Measurements from ENCODE around the gene TMEM258. TPM values are rescaled to one million over a fixed set of nuclear protein-coding genes. Genes with fewer than 3 reads are reported as not detected.
A peak's percentile ranks its signal among the peaks of the same experiment; 100 is the strongest.

TMEM258 gene
- total and polyA plus RNA-seq, 2 experiments from 2014 or later, result 35.3 to 241 TPM

DNA sequence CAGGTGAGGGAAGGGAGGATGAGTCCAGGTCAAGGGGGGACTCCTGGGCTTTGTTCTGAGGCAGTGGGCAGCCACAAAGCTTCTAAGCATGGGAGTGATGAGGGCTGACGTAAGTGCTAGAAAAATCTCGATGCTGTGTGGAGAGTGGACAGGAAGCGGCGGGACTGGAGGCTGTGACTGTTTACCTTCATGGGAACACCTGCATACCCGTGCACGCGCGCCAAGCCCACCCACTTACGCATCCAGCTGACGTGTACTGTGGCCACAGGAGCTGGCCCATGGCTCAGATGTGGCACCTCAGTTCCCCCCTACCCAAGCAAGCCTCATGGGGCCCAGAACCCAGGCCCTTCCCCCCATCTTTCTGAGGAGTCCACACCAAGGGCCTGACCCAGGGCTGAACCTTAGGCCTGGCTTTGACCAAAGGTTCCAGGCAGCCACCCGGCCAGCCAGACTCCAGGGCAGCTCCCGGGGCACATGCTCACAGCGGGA, 26.0 kb downstream of the TMEM258 start:
- no peak for DNase-seq (ENCODE audit: low read depth in 1 of 2, low spot score in 1 of 2)
- Histone ChIP-seq H3K27me3 (no peaks in the 10 kb centered on the region), H3K4me3 (no peak overlapping the region), H3K27ac (peak overlapping the region; percentile 52), H3K9me3 (ENCODE audit: low read depth) (no peaks in the 10 kb centered on the region), H3K36me3 (no peaks in the 10 kb centered on the region), H3K4me1 (ENCODE audit: low read depth) (peaks cover 45% of the 10 kb centered on the region)
- TF ChIP-seq, protein P1, sequence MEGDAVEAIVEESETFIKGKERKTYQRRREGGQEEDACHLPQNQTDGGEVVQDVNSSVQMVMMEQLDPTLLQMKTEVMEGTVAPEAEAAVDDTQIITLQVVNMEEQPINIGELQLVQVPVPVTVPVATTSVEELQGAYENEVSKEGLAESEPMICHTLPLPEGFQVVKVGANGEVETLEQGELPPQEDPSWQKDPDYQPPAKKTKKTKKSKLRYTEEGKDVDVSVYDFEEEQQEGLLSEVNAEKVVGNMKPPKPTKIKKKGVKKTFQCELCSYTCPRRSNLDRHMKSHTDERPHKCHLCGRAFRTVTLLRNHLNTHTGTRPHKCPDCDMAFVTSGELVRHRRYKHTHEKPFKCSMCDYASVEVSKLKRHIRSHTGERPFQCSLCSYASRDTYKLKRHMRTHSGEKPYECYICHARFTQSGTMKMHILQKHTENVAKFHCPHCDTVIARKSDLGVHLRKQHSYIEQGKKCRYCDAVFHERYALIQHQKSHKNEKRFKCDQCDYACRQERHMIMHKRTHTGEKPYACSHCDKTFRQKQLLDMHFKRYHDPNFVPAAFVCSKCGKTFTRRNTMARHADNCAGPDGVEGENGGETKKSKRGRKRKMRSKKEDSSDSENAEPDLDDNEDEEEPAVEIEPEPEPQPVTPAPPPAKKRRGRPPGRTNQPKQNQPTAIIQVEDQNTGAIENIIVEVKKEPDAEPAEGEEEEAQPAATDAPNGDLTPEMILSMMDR (IDR thresholded peaks at IDR 0.05; ENCODE audit: low read depth, low read length), result no peak

DNA sequence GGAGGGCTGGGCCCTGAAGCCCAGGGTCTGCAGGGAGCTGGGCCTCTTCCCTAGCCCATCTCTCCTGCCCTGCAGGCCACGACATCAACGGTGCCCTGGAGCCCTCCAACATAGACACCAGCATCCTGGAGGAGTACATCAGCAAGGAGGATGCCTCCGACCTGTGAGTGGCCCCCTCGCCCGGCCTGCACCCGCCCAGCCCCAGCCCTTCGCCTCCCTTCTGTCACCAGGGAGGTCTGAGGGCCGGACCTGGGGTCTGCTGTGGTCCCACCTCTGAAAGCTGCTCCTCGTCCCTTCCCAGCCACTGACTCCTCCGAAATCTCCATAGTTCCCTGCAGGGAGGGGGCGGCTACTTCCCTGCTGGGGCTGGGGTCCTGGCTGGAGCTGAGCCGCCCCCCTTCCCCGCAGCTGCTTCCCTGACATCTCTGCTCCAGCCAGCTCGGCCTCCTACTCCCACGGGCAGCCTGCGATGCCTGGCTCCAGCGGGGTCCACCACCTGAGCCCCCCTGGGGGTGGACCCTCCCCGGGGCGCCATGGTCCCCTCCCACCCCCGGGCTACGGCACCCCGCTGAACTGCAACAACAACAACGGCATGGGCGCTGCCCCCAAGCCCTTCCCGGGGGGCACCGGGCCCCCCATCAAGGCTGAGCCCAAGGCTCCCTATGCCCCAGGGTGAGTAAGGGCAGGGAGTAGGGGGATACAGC, 26.7 kb downstream of the TMEM258 start:
- H3K4me1 ChIP-seq (ENCODE audit: low read depth), result peaks cover 45% of the 10 kb centered on the region
- no peak for DNase-seq (ENCODE audit: low read depth in 1 of 2, low spot score in 1 of 2)
- H3K4me3 ChIP-seq, result no peak overlapping the region
- TF ChIP-seq, protein P1 (IDR thresholded peaks at IDR 0.05; ENCODE audit: low read depth, low read length), result no peak
- H3K27ac ChIP-seq, result peak overlapping the region; percentile 52
- no peaks in the 10 kb centered on the region for H3K36me3 ChIP-seq
- H3K27me3 ChIP-seq, result no peaks in the 10 kb centered on the region
- no peaks in the 10 kb centered on the region for H3K9me3 ChIP-seq (ENCODE audit: low read depth)

DNA sequence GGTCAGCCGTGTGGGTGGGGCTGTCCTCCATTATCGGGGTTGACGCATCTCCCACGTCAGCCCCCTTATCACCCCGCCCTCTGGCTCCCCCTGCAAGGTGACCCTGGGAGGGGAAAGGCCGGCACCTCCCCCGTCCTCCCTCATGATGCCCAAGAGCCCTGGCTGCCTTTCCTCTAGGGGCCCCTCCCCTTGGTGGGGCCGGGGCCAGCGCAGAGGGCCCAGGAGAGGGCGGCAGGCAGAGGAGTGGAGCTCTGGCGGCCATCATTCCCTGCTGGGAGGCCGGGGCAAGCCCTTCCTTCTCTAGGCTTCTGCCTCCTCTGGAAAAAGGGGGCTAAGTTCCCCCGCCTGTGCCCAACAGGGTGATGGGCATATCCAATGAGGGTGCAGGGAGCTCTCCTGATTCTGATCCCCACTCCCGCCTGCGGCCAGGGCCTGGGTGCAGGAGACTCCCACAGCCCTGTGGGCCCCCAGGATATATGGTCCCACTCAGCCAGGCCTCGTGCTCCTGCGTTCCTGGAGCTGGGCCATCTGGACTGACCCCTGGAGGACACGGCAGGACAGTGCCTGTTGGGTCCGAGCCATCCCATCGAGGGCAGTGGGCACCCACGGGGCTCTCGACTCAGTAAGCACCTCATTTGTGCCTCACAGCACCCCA, 27.7 kb downstream of the TMEM258 start:
- Histone ChIP-seq H3K36me3 (no peaks in the 10 kb centered on the region), H3K9me3 (ENCODE audit: low read depth) (no peaks in the 10 kb centered on the region), H3K4me1 (ENCODE audit: low read depth) (peaks cover 42% of the 10 kb centered on the region), H3K27me3 (no peaks in the 10 kb centered on the region), H3K4me3 (no peak overlapping the region), H3K27ac (peak overlapping the region; percentile 83)
- peak; percentile 58 to 85 for DNase-seq (ENCODE audit: low read depth in 1 of 2, low spot score in 1 of 2)
- TF ChIP-seq, protein P1 (IDR thresholded peaks at IDR 0.05; ENCODE audit: low read depth, low read length), result no peak

DNA sequence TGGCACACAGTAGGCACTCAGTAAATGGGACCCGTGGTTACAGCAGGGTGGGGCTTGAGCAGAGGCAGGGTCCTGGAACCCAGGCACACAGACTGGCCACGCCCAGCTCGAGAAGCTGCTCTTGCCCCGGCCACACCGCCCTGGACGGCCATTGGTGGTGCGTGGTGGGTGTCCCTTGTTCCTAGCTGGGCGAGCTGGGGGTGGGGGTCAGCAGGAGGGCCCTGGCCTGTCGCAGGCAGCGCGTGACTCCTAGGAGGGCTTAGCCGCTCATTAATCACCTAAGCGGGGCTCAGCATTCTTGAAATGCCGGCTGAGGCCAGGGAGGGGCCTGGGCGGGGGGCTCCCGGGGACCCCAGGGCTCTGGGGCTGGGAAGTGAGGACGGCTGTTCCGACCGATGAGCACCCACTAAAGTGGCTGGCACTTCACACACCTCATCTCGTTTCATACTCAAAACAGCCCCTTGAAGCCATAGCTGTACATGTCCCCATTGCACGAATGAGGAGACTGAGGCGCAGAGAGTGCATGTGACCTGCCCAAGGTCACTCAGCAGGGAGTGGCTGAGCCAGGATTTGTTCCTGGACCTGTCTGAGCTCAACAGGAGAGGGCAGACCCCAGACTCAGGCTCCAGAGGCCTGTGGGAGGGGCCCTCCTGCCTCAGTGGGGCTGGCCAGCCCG, 28.3 kb downstream of the TMEM258 start:
- DNase-seq (ENCODE audit: low read depth in 1 of 2, low spot score in 1 of 2), result no peak
- H3K4me3 ChIP-seq, result no peak overlapping the region
- H3K27ac ChIP-seq, result peak overlapping the region; percentile 83
- H3K9me3 ChIP-seq (ENCODE audit: low read depth), result no peaks in the 10 kb centered on the region
- H3K27me3 ChIP-seq, result no peaks in the 10 kb centered on the region
- no peaks in the 10 kb centered on the region for H3K36me3 ChIP-seq
- peaks cover 35% of the 10 kb centered on the region for H3K4me1 ChIP-seq (ENCODE audit: low read depth)
- TF ChIP-seq, protein P1 (IDR thresholded peaks at IDR 0.05; ENCODE audit: low read depth, low read length), result no peak

GRCh38 chr11:61762798-61763197, 29.6 kb downstream of the TMEM258 start:
- H3K27ac ChIP-seq, result peak overlapping the region; percentile 83
- H3K4me1 ChIP-seq (ENCODE audit: low read depth), result peaks cover 24% of the 10 kb centered on the region
- DNase-seq (ENCODE audit: low read depth in 1 of 2, low spot score in 1 of 2), result peak in 1 of 2 donors; percentile 47
- no peaks in the 10 kb centered on the region for H3K27me3 ChIP-seq
- no peaks in the 10 kb centered on the region for H3K36me3 ChIP-seq
- TF ChIP-seq, protein P1 (IDR thresholded peaks at IDR 0.05; ENCODE audit: low read depth, low read length), result no peak
- H3K9me3 ChIP-seq (ENCODE audit: low read depth), result no peaks in the 10 kb centered on the region
- H3K4me3 ChIP-seq, result no peak overlapping the region
